ENCODE data around the gene NUP42.
A peak's percentile ranks its signal among the peaks of the same experiment; 100 is the strongest.
"Not testable (repeated sequence)": the region's sequence is repeated elsewhere in the genome, so short reads cannot be mapped to it uniquely, and the experiment has no call there.

Gene NUP42

GRCh38 chr7:23181684-23182553, at the start of gene NUP42:
TSS of gene NUP42 (plus strand) at chr7:23182048. CDS start at chr7:23182086, 38 bp downstream.
- peak; percentile 88 to 97 for DNase-seq (ENCODE audit: low read depth in 2 of 2)

- no peak for DNase-seq (ENCODE audit: low read depth in 2 of 2)
Observed at GRCh38 chr7:23133797-23134196, 48.1 kb upstream of the NUP42 start.

GRCh38 chr7:23135755-23136154, 46.1 kb upstream of the NUP42 start:
- DNase-seq (ENCODE audit: low read depth in 2 of 2): no peak

GRCh38 chr7:23136216-23136615, 45.6 kb upstream of the NUP42 start:
- DNase-seq (ENCODE audit: low read depth in 2 of 2): no peak

- no peak for DNase-seq (ENCODE audit: low read depth in 2 of 2)
Observed at GRCh38 chr7:23157679-23158078, 24.2 kb upstream of the NUP42 start.

GRCh38 chr7:23158546-23158945, 23.3 kb upstream of the NUP42 start:
- DNase-seq (ENCODE audit: low read depth in 2 of 2): no peak

- DNase-seq (ENCODE audit: low read depth in 2 of 2): no peak
Observed at GRCh38 chr7:23161482-23161881, 20.4 kb upstream of the NUP42 start.

GRCh38 chr7:23164846-23165245, 17.0 kb upstream of the NUP42 start:
- DNase-seq (ENCODE audit: low read depth in 2 of 2): no peak

GRCh38 chr7:23165316-23165715, 16.5 kb upstream of the NUP42 start:
- no peak for DNase-seq (ENCODE audit: low read depth in 2 of 2)

GRCh38 chr7:23167691-23168090, 14.2 kb upstream of the NUP42 start:
- no peak for DNase-seq (ENCODE audit: low read depth in 2 of 2)

- no peak for DNase-seq (ENCODE audit: low read depth in 2 of 2)
Observed at GRCh38 chr7:23168111-23168885, 13.6 kb upstream of the NUP42 start.

GRCh38 chr7:23175938-23176337, 5.9 kb upstream of the NUP42 start:
- no peak for DNase-seq (ENCODE audit: low read depth in 2 of 2)

- no peak for DNase-seq (ENCODE audit: low read depth in 2 of 2)
Observed at GRCh38 chr7:23183279-23184012, 1.6 kb downstream of the NUP42 start.

GRCh38 chr7:23184291-23184690, 2.4 kb downstream of the NUP42 start:
- DNase-seq (ENCODE audit: low read depth in 2 of 2): no peak

- no peak for DNase-seq (ENCODE audit: low read depth in 2 of 2)
Observed at GRCh38 chr7:23184709-23185359, 3.0 kb downstream of the NUP42 start.

- DNase-seq (ENCODE audit: low read depth in 2 of 2): no peak
Observed at GRCh38 chr7:23185980-23186379, 4.1 kb downstream of the NUP42 start.

GRCh38 chr7:23191022-23191421, 9.2 kb downstream of the NUP42 start:
- no peak for DNase-seq (ENCODE audit: low read depth in 2 of 2)

- DNase-seq (ENCODE audit: low read depth in 2 of 2): not testable (repeated sequence)
Observed at GRCh38 chr7:23193650-23194227, 11.9 kb downstream of the NUP42 start.

GRCh38 chr7:23196306-23196705, 14.5 kb downstream of the NUP42 start:
- no peak for DNase-seq (ENCODE audit: low read depth in 2 of 2)

GRCh38 chr7:23197745-23198144, 15.9 kb downstream of the NUP42 start:
- not testable (repeated sequence) for DNase-seq (ENCODE audit: low read depth in 2 of 2)

GRCh38 chr7:23200331-23200730, 18.5 kb downstream of the NUP42 start:
- DNase-seq (ENCODE audit: low read depth in 2 of 2): no peak

Measured in stimulated activated CD8-positive, alpha-beta memory T cell treated with anti-CD3 and anti-CD28 coated beads, Interleukin-2, amount 100 ng/mL, for 48 hours (primary cell).